AG09309 (cell line): ENCODE results near the gene SLC7A1.

Experiments
- DNase-seq: peaks from one replicate; pipeline ENCODE4 v3.0.0-alpha.2; 2010; ENCODE audit warnings: low read depth
- H3K4me3 ChIP-seq: 2 replicates; pipeline ENCODE4 v1.5.1; 2011; ENCODE audit warnings: mild to moderate bottlenecking, low read depth, low read length, moderate library complexity; ENCODE audit not compliant: control insufficient read depth
- CTCF ChIP-seq: IDR thresholded peaks from 2 replicates; pipeline ENCODE4 v1.5.1; 2011; ENCODE audit warnings: mild to moderate bottlenecking, low read depth, low read length, inconsistent platforms; ENCODE audit not compliant: insufficient read depth, control insufficient read depth; ENCODE audit errors: missing control alignments

Gene SLC7A1

DNA sequence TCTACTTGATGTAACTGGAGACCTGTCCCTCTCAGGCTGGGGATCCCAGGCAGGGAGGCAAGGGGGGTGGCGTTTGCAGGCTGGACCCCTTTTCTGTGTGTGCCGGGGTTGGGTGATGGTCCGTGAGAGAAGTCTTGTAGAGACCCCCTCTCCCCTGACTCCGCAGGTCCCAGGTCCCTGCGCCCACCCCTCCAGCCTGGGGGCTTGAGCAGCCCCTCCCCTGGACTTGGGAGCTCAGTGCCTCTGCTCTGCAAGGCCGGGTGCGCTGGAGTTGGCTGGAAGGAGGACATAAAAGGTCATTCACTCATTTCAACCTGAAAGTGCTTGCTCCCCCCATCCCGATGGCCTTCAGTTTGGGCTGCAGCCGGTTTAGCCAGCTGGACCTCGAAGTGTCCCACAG is 89.5 kb downstream of the SLC7A1 start:
- DNase-seq = no peak
- H3K4me3 ChIP-seq = no peak overlapping the region
- no peak for TF ChIP-seq CTCF

DNA sequence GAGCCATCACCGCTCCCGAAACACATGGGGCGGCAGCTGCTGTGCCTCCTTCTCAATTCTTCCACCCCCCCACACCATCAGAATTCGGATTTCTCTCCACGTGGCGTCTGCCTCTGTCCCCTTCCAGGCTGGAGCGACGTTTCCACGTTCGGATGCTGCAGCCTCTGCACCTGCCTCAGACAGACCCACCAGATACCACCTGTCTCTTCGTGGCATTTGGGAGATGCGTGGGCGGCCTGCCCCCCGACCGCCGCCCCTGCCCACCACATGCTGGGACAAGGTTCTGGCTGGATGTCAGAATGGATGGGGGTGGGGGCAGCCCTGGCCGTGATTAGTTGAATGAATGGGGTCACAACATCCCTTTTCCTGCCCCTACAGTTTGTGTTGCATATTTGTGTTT is 90.0 kb downstream of the SLC7A1 start:
- no peak for TF ChIP-seq CTCF
- no peak overlapping the region for H3K4me3 ChIP-seq
- DNase-seq = no peak

DNA sequence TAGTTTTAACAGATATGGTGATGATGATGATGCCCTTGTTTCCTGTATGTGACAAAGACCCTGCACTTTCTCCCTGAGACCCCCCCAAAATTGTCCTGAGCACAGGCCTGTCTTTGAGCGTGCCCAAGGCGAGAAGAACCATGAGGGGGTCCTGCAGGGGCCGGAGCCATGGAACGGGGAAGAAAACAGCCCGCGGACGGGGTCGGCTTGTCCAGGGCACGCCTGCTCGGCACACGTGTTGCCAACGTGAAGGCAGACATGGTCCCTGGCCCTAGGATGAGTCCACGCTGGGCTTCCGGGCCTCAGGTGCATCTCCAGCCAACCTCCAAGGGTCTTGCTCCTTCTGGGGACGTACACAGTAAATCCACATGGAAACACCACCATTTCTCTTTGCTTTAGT is 90.8 kb downstream of the SLC7A1 start:
- no peak for DNase-seq
- H3K4me3 ChIP-seq = no peak overlapping the region
- TF ChIP-seq CTCF = no peak

DNA sequence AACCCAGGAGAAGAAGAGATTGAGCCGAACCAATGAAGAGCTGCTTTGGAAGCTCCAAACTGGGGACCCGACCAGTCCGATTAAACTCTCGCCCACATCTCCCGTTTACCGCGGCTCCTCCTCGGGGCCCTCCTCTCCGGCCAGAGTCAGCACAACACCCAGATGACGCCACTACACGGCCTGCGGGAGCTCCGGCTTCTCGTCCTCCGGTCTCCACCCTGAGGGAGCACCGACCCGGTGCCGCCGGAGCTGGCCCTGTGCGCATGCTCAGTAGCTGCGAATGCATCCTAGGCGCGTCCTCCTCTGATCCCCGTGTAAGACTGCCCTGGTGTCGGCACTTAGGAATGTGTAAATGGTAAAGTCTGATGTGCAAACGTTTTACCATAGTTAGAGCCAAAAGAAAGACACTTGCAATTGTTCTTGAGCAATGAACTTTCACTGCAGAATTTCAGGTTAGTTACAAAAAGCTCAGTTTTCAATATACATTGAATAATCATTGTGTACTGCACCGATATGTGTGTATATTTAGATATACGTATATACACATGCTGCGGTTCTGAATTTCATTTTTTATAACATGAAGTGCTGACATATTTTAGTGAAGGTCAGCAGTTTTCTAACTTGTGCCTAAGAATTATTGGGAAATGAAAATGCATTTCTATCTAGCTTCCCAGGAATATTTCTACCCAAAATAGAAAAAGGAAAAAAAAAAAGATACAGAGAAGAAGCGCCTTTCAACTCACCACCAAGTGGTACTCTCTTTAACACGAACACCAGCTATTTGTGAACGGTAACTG is 92.2 kb downstream of the SLC7A1 start:
- no peak overlapping the region for H3K4me3 ChIP-seq
- TF ChIP-seq CTCF = no peak
- DNase-seq = no peak

GRCh38 chr13:29502391-29503008 is 93.0 kb downstream of the SLC7A1 start:
- H3K4me3 ChIP-seq = no peak overlapping the region
- DNase-seq = no peak
- TF ChIP-seq CTCF = no peak

- H3K4me3 ChIP-seq = no peak overlapping the region
- no peak for DNase-seq
- no peak for TF ChIP-seq CTCF
Observed at GRCh38 chr13:29501674-29502073, 93.8 kb downstream of the SLC7A1 start.
